NB4 (cell line): ENCODE measurements around the gene NPHP3.

Experiments
- CTCF ChIP-seq: IDR thresholded peaks from one replicate; pipeline ENCODE4 v1.5.1; 2012; ENCODE audit warnings: low read depth, low read length
- POLR2A ChIP-seq: IDR thresholded peaks from 2 replicates; pipeline ENCODE4 v1.6.1; 2011; ENCODE audit warnings: mild to moderate bottlenecking; ENCODE audit not compliant: insufficient read length; ENCODE audit errors: extremely low read depth

DNA sequence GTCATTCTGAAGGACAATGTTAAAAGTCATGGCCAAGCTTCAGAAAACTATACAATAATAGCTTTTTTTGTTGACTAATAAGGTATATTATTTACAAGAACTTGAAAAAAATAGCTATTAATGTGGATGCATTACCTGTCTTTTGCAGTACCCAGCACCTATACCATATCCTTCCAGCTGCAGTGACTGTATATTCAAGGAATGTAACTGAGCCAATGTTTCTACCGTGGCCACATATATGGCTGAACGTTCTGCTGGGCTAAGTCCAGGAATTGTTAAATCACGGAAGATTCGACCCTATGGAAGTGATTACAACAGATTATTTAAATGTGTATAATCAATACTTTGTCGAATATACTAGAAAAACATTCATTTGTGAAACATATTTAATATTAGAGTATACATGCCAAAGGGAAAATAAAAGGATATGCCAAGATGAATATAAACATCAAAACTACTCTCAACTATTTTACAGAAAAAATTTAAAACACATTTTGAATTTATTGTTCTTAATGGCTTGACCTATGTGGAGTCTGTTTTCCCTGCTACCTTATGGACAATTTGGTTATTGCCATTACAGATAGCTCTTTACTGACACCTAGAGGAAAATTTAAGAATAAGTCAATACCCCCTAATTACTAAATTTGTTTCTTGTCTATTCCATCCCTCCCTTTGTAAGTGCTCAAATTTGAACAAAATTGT, 80.2 kb downstream of the NPHP3 start:
- TF ChIP-seq CTCF (no peak), POLR2A (no peak)
